ENCODE results near the gene HIGD2A. TPM values are rescaled to one million over a fixed set of nuclear protein-coding genes. Genes with fewer than 3 reads are reported as not detected.

Gene HIGD2A
- polyA plus RNA-seq, 1 of the 3 experiments (the other 2 are of a cell fraction): 211 TPM

- H4K20me1 ChIP-seq (ENCODE audit: insufficient read depth): no peaks in the 10 kb centered on the region
- no peak overlapping the region for H3K4me2 ChIP-seq
- POLR2A ChIA-PET: interaction anchor here (1.1 kb wide), 1 partner anchor 20 kb away, joined by 3 read pairs; no protein-coding TSS in a partner anchor
- H3K9me3 ChIP-seq: no peaks in the 10 kb centered on the region
- H3K9me2 ChIP-seq: no peaks in the 10 kb centered on the region
- 94% methylated on average over 3 of the region's 3 CpGs for WGBS (ENCODE audit: low lambda C conversion rate)
- H3K36me3 ChIP-seq (replicated peaks in 1 of 2; ENCODE audit: control insufficient read depth in 1 of 2, insufficient read depth in 2 of 2, low read length in 1 of 2): peaks cover 23 to 58% of the 10 kb centered on the region in 2 experiments
- H3K27me3 ChIP-seq (ENCODE audit: insufficient read depth): no peaks in the 10 kb centered on the region
- peaks cover 20% of the 10 kb centered on the region for H3K79me2 ChIP-seq (ENCODE audit: insufficient read depth)
- H3K9ac ChIP-seq: no peak overlapping the region
- TF ChIP-seq PBX3 (IDR thresholded peaks at IDR 0.05) (no peak), CTCF (IDR thresholded peaks at IDR 0.05) (no peak), EZH2phosphoT487 (IDR thresholded peaks at IDR 0.05; ENCODE audit: borderline replicate concordance, low read depth) (no peak), GATA2 (CRISPR knock-in tag; IDR thresholded peaks at IDR 0.05) (no peak), RCOR1 (IDR thresholded peaks at IDR 0.05; ENCODE audit: low read length) (no peak), FOXJ3 (CRISPR knock-in tag; IDR thresholded peaks at IDR 0.05) (no peak), YY1 (IDR thresholded peaks at IDR 0.05; ENCODE audit: low read depth) (no peak), NFIC (IDR thresholded peaks at IDR 0.05; ENCODE audit: borderline replicate concordance) (no peak), FOXM1 (IDR thresholded peaks at IDR 0.05; ENCODE audit: low read depth) (no peak), GABPA (IDR thresholded peaks at IDR 0.05; ENCODE audit: low read depth) (no peak), NRF1 (IDR thresholded peaks at IDR 0.05; ENCODE audit: low read depth, low read length) (no peak), IRF3 (IDR thresholded peaks at IDR 0.05; ENCODE audit: low read depth, low read length) (no peak), JUND (IDR thresholded peaks at IDR 0.05) (no peak), RXRA (IDR thresholded peaks at IDR 0.05; ENCODE audit: borderline replicate concordance, low read depth) (no peak), CHD2 (IDR thresholded peaks at IDR 0.05; ENCODE audit: low read length, partially characterized antibody) (no peak), MEF2A (IDR thresholded peaks at IDR 0.05; ENCODE audit: borderline replicate concordance, low read depth) (no peak), EP300 (IDR thresholded peaks at IDR 0.05; ENCODE audit: borderline replicate concordance in 1 of 2, low read depth in 1 of 2, low read length in 1 of 2) (no peak), USF1 (IDR thresholded peaks at IDR 0.05; ENCODE audit: borderline replicate concordance, low read depth) (no peak)
- H3F3A ChIP-seq (replicated peaks; ENCODE audit: insufficient read depth): peaks cover 3% of the 10 kb centered on the region
- no peak for DNase-seq
- peaks cover 0 to 10% of the 10 kb centered on the region in 2 experiments; a peak in 2 of 4 replicates for H3K4me1 ChIP-seq (ENCODE audit: control insufficient read depth in 1 of 2, insufficient read depth in 2 of 2, low read depth in 1 of 2, low read length in 1 of 2)
- H3K4me3 ChIP-seq (ENCODE audit: low read depth in 2 of 2, low read length in 1 of 2): no peak overlapping the region
- no peak overlapping the region; a peak in 1 of 4 replicates for H3K27ac ChIP-seq (ENCODE audit: low read depth in 2 of 2, low read length in 1 of 2)
- no peak overlapping the region for H2AFZ ChIP-seq (ENCODE audit: low read depth)
- CTCF ChIA-PET: no interaction called here
Observed at GRCh38 chr5:176381979-176382378, 6.6 kb upstream of the HIGD2A start.

All from SK-N-SH (cell line).